ENCODE data around the gene GOLIM4.

The GOLIM4 gene

GRCh38 chr3:168077091-168077490 is 18.6 kb downstream of the GOLIM4 start:
- TF ChIP-seq CTCF (IDR thresholded peaks at IDR 0.05; ENCODE audit: insufficient read depth, low read depth, low read length, missing control alignments), result no peak
- peak; percentile 45 for DNase-seq (ENCODE audit: low read depth)
- no peak overlapping the region for H3K4me3 ChIP-seq (ENCODE audit: low read length)

- no peak for DNase-seq (ENCODE audit: low read depth)
- no peak overlapping the region for H3K4me3 ChIP-seq (ENCODE audit: low read length)
- TF ChIP-seq CTCF (IDR thresholded peaks at IDR 0.05; ENCODE audit: insufficient read depth, low read depth, low read length, missing control alignments), result no peak
Observed at GRCh38 chr3:168073842-168074605, 21.7 kb downstream of the GOLIM4 start.

GRCh38 chr3:168072323-168072650 is 23.4 kb downstream of the GOLIM4 start:
- H3K4me3 ChIP-seq (ENCODE audit: low read length), result no peak overlapping the region
- TF ChIP-seq CTCF (IDR thresholded peaks at IDR 0.05; ENCODE audit: insufficient read depth, low read depth, low read length, missing control alignments), result no peak
- no peak for DNase-seq (ENCODE audit: low read depth)

- peak; percentile 83 for DNase-seq (ENCODE audit: low read depth)
- TF ChIP-seq CTCF (IDR thresholded peaks at IDR 0.05; ENCODE audit: insufficient read depth, low read depth, low read length, missing control alignments), result no peak
- no peak overlapping the region for H3K4me3 ChIP-seq (ENCODE audit: low read length)
Observed at GRCh38 chr3:168071591-168072322, 24.0 kb downstream of the GOLIM4 start.

- H3K4me3 ChIP-seq (ENCODE audit: low read length), result no peak overlapping the region
- DNase-seq (ENCODE audit: low read depth), result no peak
- TF ChIP-seq CTCF (IDR thresholded peaks at IDR 0.05; ENCODE audit: insufficient read depth, low read depth, low read length, missing control alignments), result no peak
Observed at GRCh38 chr3:168070919-168071318, 24.8 kb downstream of the GOLIM4 start.

- TF ChIP-seq CTCF (IDR thresholded peaks at IDR 0.05; ENCODE audit: insufficient read depth, low read depth, low read length, missing control alignments), result no peak
- DNase-seq (ENCODE audit: low read depth), result no peak
- H3K4me3 ChIP-seq (ENCODE audit: low read length), result no peak overlapping the region
Observed at GRCh38 chr3:168068346-168068745, 27.4 kb downstream of the GOLIM4 start.

Data from epithelial cell of esophagus (primary cell).